ENCODE results near the gene HMGN4. TPM values are rescaled to one million over a fixed set of nuclear protein-coding genes. Genes with fewer than 3 reads are reported as not detected.
A peak's percentile ranks its signal among the peaks of the same experiment; 100 is the strongest.

Gene HMGN4
- total RNA-seq, 2 experiments from 2014 or later, result 85.7 to 93.0 TPM

DNA sequence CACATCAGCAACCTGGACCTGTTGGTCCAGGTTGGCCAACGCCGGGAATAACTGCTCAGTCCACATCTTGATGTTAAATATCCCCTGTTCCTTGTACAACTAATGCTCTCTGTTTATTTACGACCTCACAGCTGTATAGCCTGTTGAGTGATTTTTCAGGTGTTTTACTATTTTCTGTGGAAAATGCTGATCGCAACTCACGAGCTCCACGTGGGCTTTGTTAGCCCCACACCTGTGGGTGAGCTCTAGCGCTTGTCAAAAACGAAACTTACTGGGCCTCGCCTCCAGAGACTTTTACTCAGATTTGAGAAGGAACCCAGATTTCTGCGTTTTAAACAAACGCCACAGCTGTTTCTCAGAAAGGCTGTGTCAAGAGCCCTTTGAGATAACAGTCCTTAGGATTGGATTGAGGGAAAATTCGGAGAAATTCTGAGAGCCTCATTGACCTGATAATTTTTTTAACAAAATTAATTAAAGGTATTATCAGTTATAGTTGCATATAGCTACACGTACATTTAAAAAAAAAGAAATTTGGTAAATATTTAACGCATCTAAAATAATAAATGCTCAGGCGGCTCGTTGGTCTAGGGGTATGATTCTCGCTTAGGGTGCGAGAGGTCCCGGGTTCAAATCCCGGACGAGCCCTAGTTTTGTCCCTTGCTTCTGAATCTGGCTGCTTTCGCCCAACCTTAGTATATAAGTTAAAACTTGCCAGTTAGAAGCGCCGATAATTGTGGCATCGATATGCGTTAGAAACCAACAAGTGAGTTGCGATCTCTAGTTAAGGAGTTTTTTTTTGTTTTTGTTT lies 16.7 kb downstream of the HMGN4 start:
- ChIA-PET POLR2A (interaction anchor here (0.6 kb wide), 1 partner anchor 1317 kb away, joined by 4 read pairs; a partner anchor contains a TSS), CTCF (interaction anchor here (1.2 to 2.4 kb wide), 5 partner anchors 10 to 213 kb away, joined by 4 to 16 read pairs (median 6); partner anchors contain the start of gene HMGN4)
- peak overlapping the region; percentile 75 for H3K27ac Mint-ChIP-seq
- peak; percentile 63 for DNase-seq
- H3K4me1 Mint-ChIP-seq, result peaks cover 18% of the 10 kb centered on the region
- H3K9me3 Mint-ChIP-seq, result no peaks in the 10 kb centered on the region
- no peaks in the 10 kb centered on the region for H3K36me3 Mint-ChIP-seq (ENCODE audit: low read depth)
- peaks cover 3% of the 10 kb centered on the region for H3K27me3 Mint-ChIP-seq
- H3K4me3 Mint-ChIP-seq, result peak overlapping the region; percentile 54

DNA sequence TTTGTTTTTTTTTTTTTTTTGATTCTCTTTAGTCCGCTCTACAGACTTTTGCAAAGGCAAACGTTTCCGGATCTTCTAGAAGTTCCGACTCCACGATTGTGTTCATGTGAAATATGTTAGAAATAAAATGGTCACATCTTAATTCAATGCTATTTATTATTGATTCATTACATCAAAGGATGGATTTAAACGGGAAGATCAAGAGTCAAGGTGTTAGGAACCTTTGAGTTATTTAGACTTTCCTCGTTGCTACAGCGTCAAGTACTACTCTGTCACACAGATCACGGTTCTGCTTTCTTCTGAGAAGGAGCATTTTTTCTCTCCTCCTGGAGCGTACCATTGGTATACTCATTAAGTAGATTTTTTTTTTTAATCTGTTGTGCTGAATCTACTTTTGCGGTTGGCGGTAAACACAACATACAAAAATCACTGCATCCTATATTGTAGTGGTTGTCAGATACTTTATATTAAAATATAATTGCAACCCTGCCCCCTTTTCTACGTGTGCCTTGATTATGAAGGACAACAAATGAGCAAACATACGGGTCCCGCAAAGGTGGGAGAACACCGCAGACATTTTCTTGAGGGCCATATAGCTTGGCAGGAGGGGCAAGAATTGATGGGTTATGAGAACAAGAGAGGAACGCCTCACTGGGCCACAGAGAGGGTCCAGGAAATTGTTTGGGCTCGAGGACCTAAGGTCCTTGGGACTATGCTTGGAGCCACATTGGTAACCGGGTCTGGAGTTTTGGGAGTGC lies 17.5 kb downstream of the HMGN4 start:
- peaks cover 3% of the 10 kb centered on the region for H3K27me3 Mint-ChIP-seq
- H3K27ac Mint-ChIP-seq, result peak overlapping the region; percentile 75
- POLR2A ChIA-PET, result interaction anchor here (0.6 kb wide), 1 partner anchor 1316 kb away, joined by 4 read pairs; a partner anchor contains a TSS
- peak overlapping the region; percentile 54 for H3K4me3 Mint-ChIP-seq
- H3K9me3 Mint-ChIP-seq, result no peaks in the 10 kb centered on the region
- CTCF ChIA-PET, result interaction anchor here (0.7 to 1.4 kb wide), 5 partner anchors 10 to 38 kb away, joined by 3 to 5 read pairs (median 4); partner anchors contain the start of gene HMGN4
- H3K4me1 Mint-ChIP-seq, result peaks cover 12% of the 10 kb centered on the region
- no peaks in the 10 kb centered on the region for H3K36me3 Mint-ChIP-seq (ENCODE audit: low read depth)
- DNase-seq, result no peak

DNA sequence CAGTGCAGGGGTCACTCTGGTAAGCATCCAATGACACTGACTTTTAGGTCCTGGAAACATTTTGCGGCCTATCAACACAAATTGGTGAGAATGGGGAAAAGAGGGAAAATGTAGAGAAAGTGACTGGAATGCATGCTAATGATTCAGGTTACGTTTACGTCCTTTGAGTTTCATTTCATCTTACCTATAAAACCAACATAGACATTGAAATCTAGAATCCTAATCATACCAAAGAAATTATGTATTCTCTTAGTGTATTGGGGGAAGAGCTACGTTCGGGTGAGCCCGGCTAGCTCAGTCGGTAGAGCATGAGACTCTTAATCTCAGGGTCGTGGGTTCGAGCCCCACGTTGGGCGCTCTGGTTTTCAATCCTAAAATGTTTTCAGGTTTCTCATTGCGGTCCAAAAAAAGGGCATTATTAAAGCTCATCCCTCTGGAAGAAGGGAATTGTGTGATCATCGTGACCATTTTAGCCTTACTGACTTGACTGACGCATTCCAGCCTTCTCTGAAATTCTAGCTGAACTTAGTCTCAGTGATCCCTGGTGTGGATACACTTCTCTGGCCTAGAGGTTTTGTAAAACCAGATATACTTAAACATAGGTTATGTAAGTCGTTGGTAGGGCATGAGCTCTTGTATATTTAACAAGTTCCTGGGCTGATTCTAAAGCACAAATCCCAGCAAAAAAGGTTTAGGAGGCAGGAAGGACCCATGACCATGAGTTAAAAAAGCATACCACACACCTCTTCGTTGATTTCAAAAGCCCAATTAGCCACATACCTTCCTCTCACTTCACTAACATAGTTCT lies 18.3 kb downstream of the HMGN4 start:
- Mint-ChIP-seq H3K4me1 (peaks cover 9% of the 10 kb centered on the region), H3K4me3 (no peak overlapping the region), H3K9me3 (no peaks in the 10 kb centered on the region), H3K36me3 (ENCODE audit: low read depth) (no peaks in the 10 kb centered on the region), H3K27me3 (peaks cover 7% of the 10 kb centered on the region), H3K27ac (no peak overlapping the region)
- ChIA-PET POLR2A (no interaction called here), CTCF (interaction anchor here (0.7 to 1.4 kb wide), 5 partner anchors 9 to 215 kb away, joined by 3 to 5 read pairs (median 4); partner anchors contain the start of gene HMGN4)
- DNase-seq, result no peak

DNA sequence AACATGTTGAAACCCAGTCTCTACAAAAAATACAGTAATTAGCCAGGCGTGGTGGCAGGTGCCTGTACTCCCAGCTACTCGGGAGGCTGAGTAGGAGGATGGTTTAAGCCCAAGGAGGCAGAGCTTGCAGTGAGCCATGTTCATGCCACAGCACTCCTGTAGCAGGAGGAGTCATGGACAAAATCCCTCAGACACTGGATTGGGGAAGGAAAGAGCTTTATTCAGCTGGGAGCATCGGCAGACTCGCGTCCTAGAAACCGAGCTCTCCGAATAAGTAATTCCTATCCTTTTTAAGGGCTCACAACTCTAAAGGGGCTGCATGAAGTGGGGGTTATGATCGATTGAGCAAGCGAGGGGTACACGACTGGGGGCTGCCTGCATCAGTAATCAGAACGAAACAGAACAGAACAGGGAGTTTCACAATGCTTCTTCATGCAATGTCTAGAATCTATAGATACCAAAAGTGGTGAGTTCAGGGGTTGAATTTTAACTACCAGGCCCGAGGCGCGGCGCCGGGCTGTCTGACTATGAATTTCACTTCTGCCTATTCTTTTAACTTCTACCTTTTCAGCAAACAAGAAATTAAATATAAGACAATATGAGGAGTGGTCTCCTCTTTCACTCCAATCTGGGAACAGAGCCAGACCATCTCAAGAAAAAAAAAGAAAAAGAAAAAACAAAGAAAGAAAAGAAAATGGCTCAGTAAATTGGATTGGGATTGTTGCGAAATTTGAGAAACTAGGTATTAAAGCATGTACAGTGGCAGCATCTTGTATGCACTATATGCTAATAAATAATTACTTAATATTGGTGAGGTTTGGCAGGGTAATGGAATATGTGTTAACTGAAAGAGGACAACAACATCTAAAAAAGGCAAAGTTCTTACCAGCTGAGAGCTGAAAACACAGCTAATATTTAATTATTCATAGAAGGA lies 23.6 kb downstream of the HMGN4 start:
- ChIA-PET POLR2A (no interaction called here), CTCF (interaction anchor here (0.8 kb wide), 1 partner anchor 10 kb away, joined by 3 read pairs; no protein-coding TSS in a partner anchor)
- no peak overlapping the region for H3K4me3 Mint-ChIP-seq
- H3K36me3 Mint-ChIP-seq (ENCODE audit: low read depth), result no peaks in the 10 kb centered on the region
- peaks cover 10% of the 10 kb centered on the region for H3K27me3 Mint-ChIP-seq
- no peak overlapping the region for H3K27ac Mint-ChIP-seq
- no peak for DNase-seq
- H3K9me3 Mint-ChIP-seq, result no peaks in the 10 kb centered on the region
- no peaks in the 10 kb centered on the region for H3K4me1 Mint-ChIP-seq

DNA sequence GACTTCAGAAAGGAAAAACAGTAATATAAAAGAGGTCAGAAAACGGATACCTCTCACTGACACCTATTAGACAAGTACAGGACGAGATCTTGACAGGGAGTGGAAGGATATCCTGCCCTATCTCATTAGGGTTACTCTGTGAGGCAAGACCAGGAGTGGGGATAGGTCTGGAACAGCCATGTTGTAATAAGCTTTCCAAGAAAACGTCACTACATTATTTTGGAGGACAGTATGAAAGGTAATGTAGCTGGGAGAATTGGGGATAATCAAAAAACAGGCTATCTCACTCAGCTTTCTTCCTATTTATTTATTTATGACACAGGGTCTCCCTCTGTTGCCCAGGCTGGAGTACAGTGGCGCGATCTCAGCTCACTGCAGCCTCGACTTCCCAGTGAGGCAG lies 25.3 kb downstream of the HMGN4 start:
- H3K27ac Mint-ChIP-seq, result no peak overlapping the region

DNA sequence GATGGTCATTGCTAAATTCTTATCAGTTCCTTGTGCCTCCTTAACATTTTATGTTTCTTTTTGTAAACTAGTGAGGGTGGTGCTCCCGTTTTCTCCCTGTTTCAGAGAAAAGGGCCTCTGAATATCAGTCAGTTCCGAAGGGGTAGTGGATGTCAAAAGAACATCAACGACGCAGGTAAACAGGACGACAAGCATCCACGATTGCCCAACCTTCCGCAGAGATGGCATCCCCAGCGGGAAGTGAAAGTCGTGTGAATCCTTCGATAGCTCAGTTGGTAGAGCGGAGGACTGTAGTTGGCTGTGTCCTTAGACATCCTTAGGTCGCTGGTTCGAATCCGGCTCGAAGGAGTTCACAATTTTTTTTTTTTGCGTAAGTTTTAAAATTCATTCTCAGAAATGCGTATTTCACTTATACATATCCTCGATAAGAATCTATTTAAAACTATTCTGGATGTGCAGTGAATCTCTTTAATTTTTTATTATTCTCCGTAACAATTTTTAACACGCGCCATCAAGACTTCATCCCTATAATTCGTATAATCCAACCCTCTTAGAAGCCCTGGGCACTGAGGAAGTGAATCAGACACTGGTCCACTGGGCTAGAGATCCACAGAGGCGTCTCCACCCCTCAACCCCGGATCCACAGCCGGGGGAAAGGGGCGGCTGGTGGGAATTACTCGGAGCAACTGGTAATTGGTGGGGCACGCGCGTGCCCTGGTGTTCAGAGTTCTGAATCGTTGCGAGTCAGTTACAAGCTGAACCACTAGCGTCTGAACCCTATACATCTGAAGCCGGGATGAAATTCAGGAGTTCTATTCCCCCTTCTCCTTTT lies 30.7 kb downstream of the HMGN4 start:
- POLR2A ChIA-PET, result interaction anchor here (1.2 kb wide), 1 partner anchor 16 kb away, joined by 7 read pairs; no protein-coding TSS in a partner anchor
- Mint-ChIP-seq H3K9me3 (no peaks in the 10 kb centered on the region), H3K27ac (peak overlapping the region; percentile 94), H3K36me3 (ENCODE audit: low read depth) (peaks cover 4% of the 10 kb centered on the region), H3K4me1 (peaks cover 41% of the 10 kb centered on the region), H3K27me3 (peaks cover 7% of the 10 kb centered on the region), H3K4me3 (peak overlapping the region; percentile 90)
- DNase-seq, result peak; percentile 97
- CTCF ChIA-PET, result interaction anchor here (0.6 to 3.2 kb wide), 25 partner anchors 8 to 565 kb away, joined by 3 to 25 read pairs (median 4); partner anchors contain the start of gene HMGN4

More for the DNA sequence above, 25.3 kb downstream of the HMGN4 start:
- Mint-ChIP-seq H3K4me3 (no peak overlapping the region), H3K27me3 (peaks cover 12% of the 10 kb centered on the region), H3K36me3 (ENCODE audit: low read depth) (peaks cover 1% of the 10 kb centered on the region), H3K9me3 (no peaks in the 10 kb centered on the region), H3K4me1 (peaks cover 7% of the 10 kb centered on the region)
- ChIA-PET CTCF (interaction anchor here (1.2 to 2.3 kb wide), 4 partner anchors 9 to 254 kb away, joined by 3 to 12 read pairs (median 8); no protein-coding TSS in a partner anchor), POLR2A (no interaction called here)
- DNase-seq, result no peak

DNA sequence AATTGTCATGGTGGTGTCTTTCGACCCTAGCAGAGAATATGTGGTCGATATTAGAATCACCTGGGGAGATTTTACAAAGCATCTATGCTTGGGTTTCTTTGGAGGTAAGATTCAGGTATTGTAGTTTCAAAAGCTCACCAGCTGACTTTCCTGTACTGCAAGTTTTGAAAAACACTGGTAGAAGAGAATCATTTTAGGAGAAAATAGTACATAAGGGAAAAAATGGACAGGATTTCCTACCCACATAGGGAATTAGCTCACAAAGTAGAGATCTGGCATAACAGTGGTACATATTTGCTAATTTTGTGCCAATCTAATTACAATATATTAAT lies 31.2 kb downstream of the HMGN4 start:
- Mint-ChIP-seq H3K27me3 (peaks cover 7% of the 10 kb centered on the region), H3K4me1 (peaks cover 41% of the 10 kb centered on the region), H3K4me3 (peak overlapping the region; percentile 90), H3K27ac (peak overlapping the region; percentile 94), H3K36me3 (ENCODE audit: low read depth) (peaks cover 4% of the 10 kb centered on the region), H3K9me3 (no peaks in the 10 kb centered on the region)
- DNase-seq, result no peak
- CTCF ChIA-PET, result interaction anchor here (0.6 to 3.2 kb wide), 16 partner anchors 13 to 565 kb away, joined by 3 to 25 read pairs (median 3); partner anchors contain the start of gene HMGN4
- POLR2A ChIA-PET, result interaction anchor here (1.2 kb wide), 1 partner anchor 16 kb away, joined by 7 read pairs; no protein-coding TSS in a partner anchor

DNA sequence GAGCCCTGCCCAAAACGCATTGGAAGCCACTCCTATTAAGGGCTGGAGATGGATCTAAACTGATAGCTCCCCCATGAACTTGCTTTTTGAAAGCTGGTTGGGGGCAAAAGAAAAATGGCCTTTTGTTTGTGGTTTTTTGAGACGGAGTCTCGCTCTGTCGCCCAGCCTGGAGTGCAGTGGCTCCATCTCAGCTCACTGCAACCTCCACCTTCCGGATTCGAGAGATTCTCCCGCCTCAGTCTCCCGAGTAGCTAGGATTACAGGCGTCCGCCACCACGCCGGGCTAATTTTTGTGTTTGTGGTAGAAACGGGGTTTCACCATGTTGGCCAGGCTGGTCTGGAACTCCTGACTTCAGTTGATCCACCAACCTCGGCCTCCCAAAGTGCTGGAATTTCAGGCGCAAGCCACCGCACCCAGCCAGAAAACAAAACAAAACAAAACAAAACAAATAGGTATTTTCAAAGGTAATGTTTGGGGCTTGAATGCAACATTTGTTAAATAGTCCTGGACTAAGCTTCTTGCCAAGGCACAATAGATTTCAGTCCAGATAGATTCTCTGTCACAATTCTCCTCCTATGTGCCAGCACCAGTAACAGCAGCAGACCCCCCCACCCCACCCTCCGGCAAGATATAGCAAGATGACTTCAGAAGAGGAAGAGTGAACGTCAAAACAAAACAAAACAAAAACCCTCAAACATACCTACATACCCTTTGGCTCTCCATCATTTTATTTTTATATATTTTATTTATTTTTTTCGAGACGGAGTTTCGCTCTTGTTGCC lies 32.1 kb downstream of the HMGN4 start:
- ChIA-PET CTCF (interaction anchor here (0.6 to 3.2 kb wide), 11 partner anchors 14 to 260 kb away, joined by 3 to 25 read pairs (median 3); partner anchors contain the start of gene HMGN4), POLR2A (no interaction called here)
- no peak for DNase-seq
- Mint-ChIP-seq H3K4me1 (peaks cover 41% of the 10 kb centered on the region), H3K9me3 (no peaks in the 10 kb centered on the region), H3K4me3 (no peak overlapping the region), H3K36me3 (ENCODE audit: low read depth) (peaks cover 4% of the 10 kb centered on the region), H3K27me3 (peaks cover 7% of the 10 kb centered on the region), H3K27ac (no peak overlapping the region)

DNA sequence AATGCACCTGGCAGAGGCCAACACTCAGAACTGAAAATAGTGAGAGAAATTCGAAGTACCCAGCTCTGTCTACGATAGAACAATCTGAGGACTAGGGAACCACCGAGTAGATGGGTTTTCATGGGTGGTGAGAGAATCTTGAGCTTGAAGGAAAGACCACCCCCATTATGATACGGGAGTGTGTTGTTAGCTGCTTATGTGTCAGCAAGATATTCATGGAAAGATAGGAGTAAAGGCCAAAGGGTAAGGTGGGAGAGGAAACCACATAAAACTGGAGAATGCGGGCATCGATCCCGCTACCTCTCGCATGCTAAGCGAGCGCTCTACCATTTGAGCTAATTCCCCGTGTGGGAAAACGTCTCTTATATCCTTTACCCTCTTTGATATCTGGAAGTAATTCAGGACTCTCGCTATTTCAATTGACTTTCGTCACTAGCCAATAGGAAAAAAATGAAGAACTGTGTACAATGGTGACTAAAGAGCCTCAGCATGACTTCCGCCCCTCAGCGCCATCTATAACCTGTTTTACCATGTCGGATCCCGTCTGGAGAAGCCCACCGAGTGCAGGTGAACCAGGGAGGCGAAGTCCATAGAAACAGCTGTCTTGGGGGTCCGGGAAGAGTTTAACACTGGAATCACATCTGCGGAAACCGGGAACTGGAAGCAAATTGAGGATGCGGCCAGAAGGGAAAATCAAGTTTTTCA lies 33.6 kb downstream of the HMGN4 start:
- H3K36me3 Mint-ChIP-seq (ENCODE audit: low read depth), result peaks cover 4% of the 10 kb centered on the region

More for the DNA sequence above, 33.6 kb downstream of the HMGN4 start:
- ChIA-PET CTCF (interaction anchor here (0.6 to 2.5 kb wide), 17 partner anchors 8 to 391 kb away, joined by 3 to 20 read pairs (median 4); no protein-coding TSS in a partner anchor), POLR2A (no interaction called here)
- peaks cover 7% of the 10 kb centered on the region for H3K27me3 Mint-ChIP-seq
- DNase-seq, result peak; percentile 30
- H3K27ac Mint-ChIP-seq, result peak overlapping the region; percentile 82
- H3K9me3 Mint-ChIP-seq, result no peaks in the 10 kb centered on the region
- peaks cover 47% of the 10 kb centered on the region for H3K4me1 Mint-ChIP-seq
- H3K4me3 Mint-ChIP-seq, result peak overlapping the region; percentile 78
